Mesendoderm (in vitro differentiated cells): Measurements from ENCODE around the gene CCNT2.
A peak's percentile ranks its signal among the peaks of the same experiment; 100 is the strongest.

Experiments used
- DNase-seq: peaks from one replicate; pipeline ENCODE4 v3.0.0; 2013
- H2AK5ac ChIP-seq: 2 replicates; pipeline ENCODE4 v1.6.1; 2013; ENCODE audit warnings: low read length, inconsistent platforms
- H2BK120ac ChIP-seq: 2 replicates; pipeline ENCODE4 v1.6.1; 2013; ENCODE audit warnings: low read depth, mild to moderate bottlenecking, low read length, moderate library complexity, mixed read lengths
- H2BK15ac ChIP-seq: replicated peaks from 2 replicates; pipeline ENCODE4 v1.6.1; 2013; ENCODE audit warnings: low read depth, mild to moderate bottlenecking, moderate library complexity
- H2BK5ac ChIP-seq: 2 replicates; pipeline ENCODE4 v1.6.1; 2013; ENCODE audit warnings: low read length, inconsistent platforms
- H3K18ac ChIP-seq: 2 replicates; pipeline ENCODE4 v1.6.1; 2013; ENCODE audit warnings: mild to moderate bottlenecking, low read length, mixed read lengths
- H3K23ac ChIP-seq: one replicate; pipeline ENCODE4 v1.6.1; 2013; ENCODE audit warnings: low read length
- H3K27ac ChIP-seq: 2 replicates; pipeline ENCODE4 v1.5.1; 2013; ENCODE audit warnings: low read depth, mild to moderate bottlenecking, inconsistent platforms, low read length, moderate library complexity
- H3K27me3 ChIP-seq: 2 replicates; pipeline ENCODE4 v1.6.1; 2013; ENCODE audit warnings: low read length, control low read depth, mild to moderate bottlenecking, inconsistent platforms; ENCODE audit not compliant: insufficient read depth, poor library complexity
- H3K36me3 ChIP-seq: 2 replicates; pipeline ENCODE4 v1.6.1; 2013; ENCODE audit warnings: low read length, inconsistent platforms; ENCODE audit not compliant: control insufficient read depth, insufficient read depth
- H3K4ac ChIP-seq: one replicate; pipeline ENCODE4 v1.6.1; 2013; ENCODE audit warnings: low read depth, mild to moderate bottlenecking, low read length, moderate library complexity
- H3K4me1 ChIP-seq: 2 replicates; pipeline ENCODE4 v1.6.1; 2013; ENCODE audit warnings: low read depth, low read length, inconsistent platforms; ENCODE audit not compliant: control insufficient read depth
- H3K4me2 ChIP-seq: 2 replicates; pipeline ENCODE4 v1.6.1; 2013; ENCODE audit warnings: low read length
- H3K4me3 ChIP-seq: 2 replicates; pipeline ENCODE4 v1.5.1; 2013; ENCODE audit warnings: mild to moderate bottlenecking, low read length
- H3K56ac ChIP-seq: one replicate; pipeline ENCODE4 v1.6.1; 2013; ENCODE audit warnings: low read length
- H3K79me1 ChIP-seq: 2 replicates; pipeline ENCODE4 v1.6.1; 2013; ENCODE audit warnings: low read length, inconsistent platforms
- H3K79me2 ChIP-seq: 2 replicates; pipeline ENCODE4 v1.6.1; 2013; ENCODE audit warnings: mild to moderate bottlenecking, low read length; ENCODE audit not compliant: control insufficient read depth, insufficient read depth
- H3K9ac ChIP-seq: 2 replicates; pipeline ENCODE4 v1.6.1; 2013; ENCODE audit warnings: low read length, inconsistent platforms
- H4K5ac ChIP-seq: one replicate; pipeline ENCODE4 v1.6.1; 2013; ENCODE audit warnings: low read length
- H4K8ac ChIP-seq: one replicate; pipeline ENCODE4 v1.6.1; 2013; ENCODE audit warnings: low read depth, mild to moderate bottlenecking, control low read depth, low read length, moderate library complexity
- WGBS: extraction: QIAGEN DNeasy Blood & Tissue Kit; methylation state at CpG from one replicate; pipeline ENCODE4 v1.1.7; 2013; ENCODE audit warnings: low lambda C conversion rate, missing lambda C conversion rate; ENCODE audit not compliant: insufficient coverage; ENCODE audit errors: extremely low coverage; 5-methylcytosine and 5-hydroxymethylcytosine counted together

The CCNT2 gene

GRCh38 chr2:134926231-134926931, 7.8 kb downstream of the CCNT2 start:
- Histone ChIP-seq H2BK5ac (no peak overlapping the region), H3K79me1 (no peaks in the 10 kb centered on the region), H4K8ac (no peak overlapping the region), H3K56ac (no peak overlapping the region), H3K4me1 (no peaks in the 10 kb centered on the region), H3K4ac (no peak overlapping the region), H3K4me3 (no peak overlapping the region), H3K18ac (no peak overlapping the region), H3K79me2 (peaks cover 79% of the 10 kb centered on the region), H3K27me3 (no peaks in the 10 kb centered on the region), H3K23ac (no peak overlapping the region), H3K27ac (no peak overlapping the region), H4K5ac (no peak overlapping the region), H2BK15ac (no peak overlapping the region), H2AK5ac (no peak overlapping the region), H3K36me3 (no peaks in the 10 kb centered on the region), H2BK120ac (no peak overlapping the region), H3K9ac (no peak overlapping the region), H3K4me2 (no peak overlapping the region)
- peak; percentile 28 for DNase-seq
- WGBS: no CpG with 5 or more reads among the region's 3 CpGs

- no peaks in the 10 kb centered on the region for H3K79me1 ChIP-seq
- DNase-seq: no peak
These were observed 8.6 kb downstream of the CCNT2 start for GRCh38 chr2:134927195-134927594.

GRCh38 chr2:134932864-134933526, 14.4 kb downstream of the CCNT2 start:
- no peaks in the 10 kb centered on the region for H3K27me3 ChIP-seq

More at GRCh38 chr2:134927195-134927594, 8.6 kb downstream of the CCNT2 start:
- Histone ChIP-seq H3K36me3 (no peaks in the 10 kb centered on the region), H3K18ac (no peak overlapping the region), H3K4me3 (no peak overlapping the region), H3K79me2 (peaks cover 82% of the 10 kb centered on the region), H3K27ac (no peak overlapping the region), H4K8ac (no peak overlapping the region), H3K4ac (no peak overlapping the region), H3K56ac (no peak overlapping the region), H2BK5ac (no peak overlapping the region), H3K4me1 (no peaks in the 10 kb centered on the region), H3K4me2 (no peak overlapping the region), H4K5ac (no peak overlapping the region), H3K9ac (no peak overlapping the region), H2AK5ac (no peak overlapping the region), H3K27me3 (no peaks in the 10 kb centered on the region), H2BK15ac (no peak overlapping the region), H2BK120ac (no peak overlapping the region), H3K23ac (no peak overlapping the region)
- no CpG with 5 or more reads among the region's 3 CpGs for WGBS

GRCh38 chr2:134933732-134934131, 15.1 kb downstream of the CCNT2 start:
- H3K36me3 ChIP-seq: no peaks in the 10 kb centered on the region
- H3K4ac ChIP-seq: no peak overlapping the region
- H3K23ac ChIP-seq: no peak overlapping the region
- no peak overlapping the region for H4K5ac ChIP-seq
- no CpG with 5 or more reads among the region's 1 CpG for WGBS
- no peak overlapping the region for H2AK5ac ChIP-seq
- H2BK120ac ChIP-seq: no peak overlapping the region
- no peak overlapping the region for H3K4me2 ChIP-seq
- no peaks in the 10 kb centered on the region for H3K4me1 ChIP-seq
- no peak overlapping the region for H2BK5ac ChIP-seq
- H3K79me1 ChIP-seq: peaks cover 4% of the 10 kb centered on the region
- H4K8ac ChIP-seq: no peak overlapping the region
- no peaks in the 10 kb centered on the region for H3K27me3 ChIP-seq
- no peak overlapping the region for H3K4me3 ChIP-seq
- no peak overlapping the region for H2BK15ac ChIP-seq
- no peak overlapping the region for H3K18ac ChIP-seq
- no peak overlapping the region for H3K27ac ChIP-seq
- peaks cover 53% of the 10 kb centered on the region for H3K79me2 ChIP-seq
- DNase-seq: no peak
- H3K56ac ChIP-seq: no peak overlapping the region
- no peak overlapping the region for H3K9ac ChIP-seq

More at GRCh38 chr2:134932864-134933526, 14.4 kb downstream of the CCNT2 start:
- Histone ChIP-seq H3K4me3 (no peak overlapping the region), H3K18ac (no peak overlapping the region), H3K56ac (no peak overlapping the region), H3K36me3 (no peaks in the 10 kb centered on the region), H2BK120ac (no peak overlapping the region), H2AK5ac (no peak overlapping the region), H4K8ac (no peak overlapping the region), H2BK5ac (no peak overlapping the region), H3K27ac (no peak overlapping the region), H3K9ac (no peak overlapping the region), H4K5ac (no peak overlapping the region), H3K4me2 (no peak overlapping the region), H3K79me1 (peaks cover 2% of the 10 kb centered on the region), H3K4ac (no peak overlapping the region), H3K23ac (no peak overlapping the region), H2BK15ac (no peak overlapping the region), H3K79me2 (peaks cover 59% of the 10 kb centered on the region), H3K4me1 (no peaks in the 10 kb centered on the region)
- no peak for DNase-seq
- WGBS: no CpG with 5 or more reads among the region's 3 CpGs

- Histone ChIP-seq H3K79me2 (peaks cover 51% of the 10 kb centered on the region), H3K27ac (no peak overlapping the region), H3K23ac (no peak overlapping the region), H2BK15ac (no peak overlapping the region), H3K9ac (no peak overlapping the region), H2BK5ac (no peak overlapping the region), H4K8ac (no peak overlapping the region), H3K4ac (no peak overlapping the region), H3K4me3 (no peak overlapping the region), H3K79me1 (peaks cover 4% of the 10 kb centered on the region), H3K27me3 (no peaks in the 10 kb centered on the region), H3K18ac (no peak overlapping the region), H2BK120ac (no peak overlapping the region), H3K4me1 (no peaks in the 10 kb centered on the region), H3K4me2 (no peak overlapping the region), H3K36me3 (no peaks in the 10 kb centered on the region), H4K5ac (no peak overlapping the region), H2AK5ac (no peak overlapping the region), H3K56ac (no peak overlapping the region)
- WGBS: 100% methylated on average over 2 of the region's 2 CpGs
- no peak for DNase-seq
These were observed 15.5 kb downstream of the CCNT2 start for GRCh38 chr2:134934150-134934549.
